Erythroblast (primary cell): ENCODE results near the gene SDR42E1.

Source experiments
- DNase-seq, 2 experiments: peaks; one replicate each; lab custom pipeline; 2025; lab: John Stamatoyannopoulos, UW
- GATA1 ChIP-seq: IDR thresholded peaks from 2 replicates; pipeline ENCODE4 v1.6.1; 2011; ENCODE audit warnings: low read depth, mild to moderate bottlenecking, control low read depth, low read length, moderate library complexity
- POLR2A ChIP-seq: IDR thresholded peaks from 2 replicates; pipeline ENCODE4 v1.6.1; 2011; ENCODE audit warnings: mild to moderate bottlenecking, low read length

SDR42E1 gene

DNA sequence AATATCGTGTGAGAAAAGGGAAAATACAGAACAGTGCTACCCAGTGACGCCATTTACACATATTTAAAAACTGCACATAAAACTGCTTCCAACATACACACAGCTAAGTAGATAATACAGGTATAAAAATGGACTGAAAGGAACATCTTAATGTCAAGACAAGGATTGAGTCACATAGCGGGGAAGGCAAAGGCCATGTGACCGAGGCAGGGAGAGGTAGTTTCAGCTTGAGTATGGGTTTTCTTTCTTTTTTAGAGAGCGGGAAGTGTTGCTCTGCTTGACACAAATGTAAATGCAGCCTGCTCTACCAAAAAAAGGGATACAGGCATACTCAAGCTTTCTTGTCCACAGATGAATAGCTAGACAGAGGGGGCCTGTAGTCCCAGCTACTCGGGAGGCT lies 46.5 kb downstream of the SDR42E1 start:
- DNase-seq: no peak

DNA sequence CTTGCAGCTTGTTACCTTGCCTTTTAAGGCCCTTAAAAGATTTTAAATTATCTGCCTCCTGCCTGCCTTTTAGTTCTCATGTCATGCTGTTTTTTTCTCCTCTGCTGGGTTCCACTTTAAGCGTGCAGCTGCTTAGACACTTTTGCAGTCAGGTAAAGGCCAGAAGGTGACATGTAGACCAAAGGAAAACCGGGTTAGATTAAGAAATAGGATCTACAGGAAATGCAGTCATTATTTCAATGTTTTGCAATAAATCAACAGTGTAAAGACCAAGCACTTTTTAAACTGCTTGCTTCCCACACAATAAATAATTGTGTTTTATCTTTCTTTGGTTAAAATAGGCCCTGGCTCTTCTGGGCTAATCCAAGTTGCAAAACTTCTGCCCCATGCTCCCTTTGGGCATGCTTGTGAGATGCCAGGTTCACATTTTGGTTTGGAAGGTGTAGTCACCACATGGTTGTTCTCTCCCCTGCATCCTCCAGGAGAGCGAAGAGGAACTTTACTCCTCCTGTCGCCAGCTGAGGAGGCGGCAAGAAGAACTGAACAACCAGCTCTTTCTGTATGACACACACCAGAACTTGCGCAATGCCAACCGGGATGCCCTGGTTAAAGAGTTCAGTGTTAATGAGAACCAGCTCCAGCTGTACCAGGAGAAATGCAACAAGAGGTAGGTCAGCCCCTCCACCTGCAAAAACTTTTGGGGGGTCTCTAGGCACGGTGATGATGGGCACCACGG lies 54.9 kb downstream of the SDR42E1 start:
- TF ChIP-seq GATA1: no peak
- no peak for DNase-seq

More for the DNA sequence above, 46.5 kb downstream of the SDR42E1 start:
- TF ChIP-seq GATA1 (no peak), POLR2A (no peak)

DNA sequence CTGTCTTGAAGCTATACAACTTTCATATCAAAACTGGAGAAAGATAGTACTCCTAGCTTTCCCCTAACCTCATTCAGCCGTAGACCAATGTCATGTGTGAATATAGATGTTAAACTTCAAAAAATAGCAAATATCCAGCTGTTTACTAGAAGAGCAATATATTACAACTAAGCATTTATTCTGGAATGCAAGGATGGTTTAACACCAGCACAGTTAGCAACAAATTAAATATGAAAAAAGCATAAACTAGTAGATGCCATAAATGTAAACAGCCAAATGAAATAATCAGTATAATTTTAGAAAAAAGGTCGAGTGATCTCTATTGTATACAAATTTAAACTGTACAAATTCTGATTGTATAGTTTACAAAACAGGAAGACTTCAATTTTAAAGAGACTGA lies 59.7 kb downstream of the SDR42E1 start:
- no peak for DNase-seq
- TF ChIP-seq GATA1 (no peak), POLR2A (no peak)

DNA sequence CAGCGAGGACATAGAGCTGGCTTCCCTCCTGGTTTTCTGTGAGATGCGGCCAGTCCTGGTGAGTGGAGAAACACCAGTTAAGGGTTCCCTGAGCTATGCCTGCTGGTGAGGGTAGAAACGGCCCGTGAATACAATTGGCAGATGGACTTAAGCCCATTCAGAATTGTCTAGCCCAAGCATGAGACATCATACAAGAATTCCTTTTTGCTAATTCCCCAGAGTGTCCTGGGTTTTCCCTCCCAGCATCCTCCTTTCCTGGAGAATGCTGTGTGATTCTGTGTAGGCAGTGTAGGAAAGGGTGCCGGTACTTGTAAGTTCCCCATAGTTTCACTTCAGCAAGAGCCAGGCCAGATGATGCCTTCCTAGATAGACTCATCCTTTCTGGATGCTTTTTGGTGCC lies 65.1 kb downstream of the SDR42E1 start:
- TF ChIP-seq GATA1 (no peak), POLR2A (no peak)
- DNase-seq: no peak

DNA sequence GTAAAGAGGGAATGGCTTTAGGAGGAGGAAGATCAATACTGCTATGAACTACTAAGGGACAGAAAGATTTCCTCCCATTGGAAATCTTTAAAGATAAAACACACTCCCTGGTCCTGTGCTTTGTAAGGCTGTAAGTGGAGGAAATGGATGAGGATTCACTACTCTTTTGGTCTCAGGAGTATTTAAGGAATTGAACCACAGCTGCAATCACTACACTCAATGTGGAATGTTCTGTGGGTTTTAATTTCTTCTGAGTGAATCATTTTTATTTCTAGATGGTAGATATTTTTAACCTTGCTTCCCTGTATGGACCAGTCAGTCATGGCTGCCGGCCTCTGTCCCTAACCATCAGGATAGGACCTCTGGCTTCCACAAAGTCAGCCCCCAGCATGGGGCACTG lies 65.6 kb downstream of the SDR42E1 start:
- no peak for TF ChIP-seq GATA1
- no peak for TF ChIP-seq POLR2A
- no peak for DNase-seq

DNA sequence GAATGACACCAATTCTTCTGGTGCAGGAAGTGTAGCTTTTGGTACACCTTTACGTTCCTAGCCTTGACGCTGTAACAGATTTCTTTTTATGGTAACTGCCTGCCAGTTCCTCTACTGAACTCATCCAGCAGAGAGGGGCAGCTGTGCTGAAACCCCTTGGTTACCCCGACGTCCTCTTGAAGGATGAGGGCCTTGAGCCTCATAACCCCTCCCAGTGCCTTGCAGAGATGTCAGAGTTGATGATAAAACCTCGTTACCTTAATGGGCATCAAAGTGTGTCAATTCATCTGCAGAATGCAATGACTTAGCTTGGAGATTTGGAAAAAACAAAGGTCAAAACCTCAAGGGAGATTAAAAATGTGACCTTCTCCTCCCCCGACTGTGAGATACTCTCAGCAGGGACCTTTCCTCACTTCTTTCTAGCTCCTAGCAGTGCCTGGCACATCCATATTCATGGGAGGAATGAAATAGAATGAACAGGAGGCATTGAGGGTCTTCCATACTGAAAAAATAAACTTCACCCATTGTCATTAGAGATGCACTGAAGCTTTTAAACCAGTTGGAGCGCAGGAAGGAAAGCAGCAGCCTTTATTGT lies 69.2 kb downstream of the SDR42E1 start:
- no peak for TF ChIP-seq POLR2A
- DNase-seq: no peak

DNA sequence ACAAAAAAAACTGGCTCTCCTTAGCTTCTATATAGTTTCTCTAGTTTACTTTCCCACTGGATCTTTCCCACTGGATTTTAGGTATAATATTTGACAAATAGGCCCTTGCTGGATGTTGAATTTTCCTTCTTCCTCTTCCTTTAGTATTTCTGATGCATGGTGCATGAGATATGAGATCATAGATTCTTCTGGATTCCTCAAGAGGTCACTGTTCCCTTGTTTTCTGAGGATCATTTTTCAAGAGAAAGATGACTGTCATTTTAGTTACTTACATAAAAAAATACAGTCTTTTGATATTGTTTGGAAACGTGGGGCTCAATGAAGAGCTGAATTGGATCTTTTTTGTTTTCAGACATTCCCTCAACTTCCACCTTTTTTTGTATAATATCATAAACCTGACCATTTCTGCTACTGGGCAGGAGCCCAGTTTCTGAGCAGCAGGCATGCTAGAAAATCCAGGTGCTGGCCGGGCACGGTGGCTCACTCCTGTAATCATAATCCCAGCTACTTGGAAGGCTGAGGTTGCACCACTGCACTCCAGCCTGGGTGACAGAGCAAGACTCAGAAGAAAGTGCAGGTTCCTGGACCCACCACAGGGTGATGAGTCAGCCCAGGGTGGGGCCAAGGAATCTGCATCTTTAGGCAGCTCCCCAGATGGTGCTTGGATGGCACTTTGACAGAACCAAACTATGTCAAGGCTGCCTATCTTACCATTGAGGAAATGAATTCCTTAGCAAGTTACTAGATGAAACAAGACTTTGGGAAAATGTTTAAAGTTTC lies 70.3 kb downstream of the SDR42E1 start:
- no peak for TF ChIP-seq GATA1
- no peak for TF ChIP-seq POLR2A
- DNase-seq: peak; percentile 45 to 47

DNA sequence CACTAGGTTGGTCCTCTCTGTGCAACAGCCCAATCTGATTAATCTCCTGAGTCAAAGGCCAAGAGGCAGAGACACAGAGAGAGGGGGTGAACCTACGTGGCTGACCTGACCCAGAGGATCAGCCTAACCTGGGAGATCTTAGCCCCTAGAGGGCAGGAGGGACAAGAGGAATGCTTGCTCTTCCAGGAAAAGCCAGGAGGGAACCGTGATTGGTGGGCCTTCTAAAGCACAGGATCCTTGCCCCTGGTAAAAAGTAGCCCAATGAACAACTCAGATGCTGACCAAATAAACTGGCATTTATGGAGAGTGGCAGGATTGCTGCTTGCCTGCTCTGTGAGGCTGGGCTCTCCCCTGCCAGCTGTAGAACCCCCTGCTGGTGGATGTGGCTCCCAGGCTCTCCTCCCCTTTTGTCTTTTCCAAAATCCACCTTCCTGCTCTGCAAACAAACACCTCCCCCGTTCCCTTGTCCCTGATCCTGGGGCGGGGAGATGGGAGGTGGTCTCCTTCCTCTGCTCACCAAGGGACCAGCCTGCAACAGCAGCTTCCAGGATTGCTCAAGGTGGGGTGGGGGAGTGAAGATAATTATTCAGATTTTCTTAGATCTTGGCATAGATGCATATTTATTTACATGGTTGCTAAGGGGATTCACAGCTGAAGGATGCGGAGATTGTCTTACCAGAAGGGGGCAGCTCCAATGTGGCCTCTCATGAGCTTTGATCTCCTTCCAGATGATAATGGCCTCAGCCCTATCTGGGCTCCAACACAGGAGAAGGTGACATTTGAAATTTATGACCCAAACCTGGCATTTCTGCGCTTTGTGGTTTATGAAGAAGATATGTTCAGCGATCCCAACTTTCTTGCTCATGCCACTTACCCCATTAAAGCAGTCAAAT lies 71.9 kb downstream of the SDR42E1 start:
- no peak for TF ChIP-seq GATA1
- no peak for TF ChIP-seq POLR2A
- no peak for DNase-seq
